ENCODE data around the gene PTTG1IP2. TPM values are rescaled to one million over a fixed set of nuclear protein-coding genes. Genes with fewer than 3 reads are reported as not detected.

PTTG1IP2 gene
- total RNA-seq, 1 donor from 2014 or later = not detected

DNA sequence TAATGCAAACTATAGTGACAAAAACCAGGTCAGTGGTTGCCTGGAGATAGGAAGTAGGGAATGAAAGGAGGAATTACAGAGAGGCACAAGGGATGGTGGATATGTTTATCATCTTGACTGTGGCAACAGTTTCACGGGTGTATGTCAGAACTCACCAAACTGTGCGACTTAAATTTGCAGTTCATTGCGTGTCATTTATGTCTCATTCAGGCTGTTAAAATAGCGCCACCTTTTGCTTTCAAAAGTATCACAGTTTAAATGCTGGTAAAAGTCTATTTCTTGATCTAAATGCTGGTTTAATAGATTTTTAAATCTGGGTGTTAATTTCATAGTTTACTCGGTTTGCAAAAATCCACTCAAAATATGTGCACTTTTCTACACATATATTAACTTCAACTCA, 51.0 kb downstream of the PTTG1IP2 start:
- Histone ChIP-seq H3K27me3 (ENCODE audit: insufficient read depth, low read length) (no peaks in the 10 kb centered on the region), H4K20me1 (ENCODE audit: insufficient read depth, low read length) (no peaks in the 10 kb centered on the region), H3K4me3 (ENCODE audit: insufficient read depth, low read depth, low read length) (no peak overlapping the region), H2AFZ (ENCODE audit: low read depth, low read length) (no peak overlapping the region), H3K27ac (ENCODE audit: low read depth, low read length) (no peak overlapping the region), H3K36me3 (ENCODE audit: insufficient read depth, low read length) (no peaks in the 10 kb centered on the region), H3K79me2 (ENCODE audit: insufficient read depth, low read length) (no peaks in the 10 kb centered on the region), H3K4me1 (ENCODE audit: insufficient read depth, low read length) (no peaks in the 10 kb centered on the region), H3K9me3 (ENCODE audit: insufficient read depth, low read depth, low read length) (no peaks in the 10 kb centered on the region), H3K4me2 (ENCODE audit: low read length) (no peak overlapping the region), H3K9ac (ENCODE audit: low read length) (no peak overlapping the region)
- peaks cover 1% of the 10 kb centered on the region for H3K9me3 Mint-ChIP-seq (ENCODE audit: unreplicated experiment)
- no peaks in the 10 kb centered on the region for H3K4me1 Mint-ChIP-seq (ENCODE audit: low read depth, unreplicated experiment)
- H3K27me3 Mint-ChIP-seq (ENCODE audit: low read depth, unreplicated experiment) = no peaks in the 10 kb centered on the region
- peak; percentile 47 for FAIRE-seq
- no peak overlapping the region for H3K4me3 Mint-ChIP-seq (ENCODE audit: unreplicated experiment)
- H3K27ac Mint-ChIP-seq (ENCODE audit: unreplicated experiment) = no peak overlapping the region
- no peak for TF ChIP-seq EZH2 (IDR thresholded peaks at IDR 0.05; ENCODE audit: insufficient read depth, low read length)
- TF ChIP-seq, protein P1, sequence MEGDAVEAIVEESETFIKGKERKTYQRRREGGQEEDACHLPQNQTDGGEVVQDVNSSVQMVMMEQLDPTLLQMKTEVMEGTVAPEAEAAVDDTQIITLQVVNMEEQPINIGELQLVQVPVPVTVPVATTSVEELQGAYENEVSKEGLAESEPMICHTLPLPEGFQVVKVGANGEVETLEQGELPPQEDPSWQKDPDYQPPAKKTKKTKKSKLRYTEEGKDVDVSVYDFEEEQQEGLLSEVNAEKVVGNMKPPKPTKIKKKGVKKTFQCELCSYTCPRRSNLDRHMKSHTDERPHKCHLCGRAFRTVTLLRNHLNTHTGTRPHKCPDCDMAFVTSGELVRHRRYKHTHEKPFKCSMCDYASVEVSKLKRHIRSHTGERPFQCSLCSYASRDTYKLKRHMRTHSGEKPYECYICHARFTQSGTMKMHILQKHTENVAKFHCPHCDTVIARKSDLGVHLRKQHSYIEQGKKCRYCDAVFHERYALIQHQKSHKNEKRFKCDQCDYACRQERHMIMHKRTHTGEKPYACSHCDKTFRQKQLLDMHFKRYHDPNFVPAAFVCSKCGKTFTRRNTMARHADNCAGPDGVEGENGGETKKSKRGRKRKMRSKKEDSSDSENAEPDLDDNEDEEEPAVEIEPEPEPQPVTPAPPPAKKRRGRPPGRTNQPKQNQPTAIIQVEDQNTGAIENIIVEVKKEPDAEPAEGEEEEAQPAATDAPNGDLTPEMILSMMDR (IDR thresholded peaks at IDR 0.05; ENCODE audit: insufficient read depth, low read depth, low read length) = peak; percentile 35
- H3K36me3 Mint-ChIP-seq (ENCODE audit: low read depth, unreplicated experiment) = no peaks in the 10 kb centered on the region
- DNase-seq (ENCODE audit: low read depth) = no peak

DNA sequence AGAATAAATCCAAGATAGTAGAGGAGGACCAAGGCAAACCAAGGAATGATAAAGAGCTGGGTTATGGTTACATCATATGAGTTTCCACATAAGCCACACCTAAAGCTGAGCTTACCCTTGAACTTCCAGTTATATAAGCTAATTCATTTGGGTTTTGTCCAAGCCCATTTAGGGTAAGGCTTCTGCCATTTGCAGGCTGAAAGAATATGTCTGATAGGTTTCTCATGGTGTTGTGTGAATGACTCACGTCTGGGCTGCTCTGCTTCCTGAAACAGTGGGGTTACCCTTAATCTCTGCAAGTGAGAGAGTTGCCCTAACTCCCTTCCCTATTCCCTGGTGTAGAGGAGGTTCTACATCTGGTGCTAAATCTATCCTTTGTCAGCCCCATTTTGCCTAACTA, 60.8 kb downstream of the PTTG1IP2 start:
- Mint-ChIP-seq H3K36me3 (ENCODE audit: low read depth, unreplicated experiment) (no peaks in the 10 kb centered on the region), H3K27ac (ENCODE audit: unreplicated experiment) (peak overlapping the region; percentile 47), H3K27me3 (ENCODE audit: low read depth, unreplicated experiment) (no peaks in the 10 kb centered on the region), H3K4me1 (ENCODE audit: low read depth, unreplicated experiment) (peaks cover 8% of the 10 kb centered on the region), H3K9me3 (ENCODE audit: unreplicated experiment) (peaks cover 4% of the 10 kb centered on the region), H3K4me3 (ENCODE audit: unreplicated experiment) (no peak overlapping the region)
- Histone ChIP-seq H3K27ac (ENCODE audit: low read depth, low read length) (no peak overlapping the region), H3K4me2 (ENCODE audit: low read length) (no peak overlapping the region), H3K4me3 (ENCODE audit: insufficient read depth, low read depth, low read length) (no peak overlapping the region), H2AFZ (ENCODE audit: low read depth, low read length) (no peak overlapping the region), H3K4me1 (ENCODE audit: insufficient read depth, low read length) (no peaks in the 10 kb centered on the region), H3K9ac (ENCODE audit: low read length) (no peak overlapping the region), H4K20me1 (ENCODE audit: insufficient read depth, low read length) (no peaks in the 10 kb centered on the region), H3K36me3 (ENCODE audit: insufficient read depth, low read length) (no peaks in the 10 kb centered on the region), H3K27me3 (ENCODE audit: insufficient read depth, low read length) (no peaks in the 10 kb centered on the region), H3K9me3 (ENCODE audit: insufficient read depth, low read depth, low read length) (no peaks in the 10 kb centered on the region), H3K79me2 (ENCODE audit: insufficient read depth, low read length) (no peaks in the 10 kb centered on the region)
- FAIRE-seq = no peak
- peak; percentile 56 for DNase-seq (ENCODE audit: low read depth)
- TF ChIP-seq, protein P1 (IDR thresholded peaks at IDR 0.05; ENCODE audit: insufficient read depth, low read depth, low read length) = no peak
- no peak for TF ChIP-seq EZH2 (IDR thresholded peaks at IDR 0.05; ENCODE audit: insufficient read depth, low read length)

DNA sequence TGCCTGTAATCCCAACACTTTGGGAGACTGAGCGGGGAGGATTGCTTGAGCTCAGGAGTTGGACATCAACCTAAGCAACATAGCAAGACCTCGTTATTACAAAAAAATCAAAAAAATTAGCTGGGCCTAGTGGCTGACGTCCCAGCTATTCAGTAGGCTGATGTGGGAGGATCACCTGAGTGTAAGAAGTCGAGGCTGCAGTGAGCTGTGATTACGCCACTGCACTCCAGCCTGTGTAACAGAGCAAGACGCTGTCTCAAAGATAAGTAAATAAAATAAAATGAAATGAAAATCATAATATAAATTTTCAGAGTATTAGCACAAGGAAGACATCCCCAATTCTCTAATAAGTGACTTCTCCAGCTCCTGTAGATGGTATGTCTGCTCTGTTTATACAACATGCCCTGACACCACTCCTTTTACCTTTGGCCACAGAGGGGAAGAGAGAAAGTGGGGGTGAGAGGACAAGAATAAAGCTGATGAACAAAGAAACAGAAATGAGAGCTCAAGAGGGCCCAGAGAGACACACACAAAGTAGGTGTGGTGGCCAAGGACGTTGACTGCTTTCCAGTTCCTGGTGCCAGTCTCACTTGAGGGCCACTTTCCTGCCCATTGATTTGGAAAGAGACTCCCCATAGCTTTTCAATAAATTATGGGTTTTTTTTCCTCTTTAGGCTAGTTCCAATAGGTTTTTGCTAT, 62.9 kb downstream of the PTTG1IP2 start:
- FAIRE-seq (no peak), DNase-seq (ENCODE audit: low read depth) (no peak)
- Histone ChIP-seq H3K4me2 (ENCODE audit: low read length) (no peak overlapping the region), H4K20me1 (ENCODE audit: insufficient read depth, low read length) (no peaks in the 10 kb centered on the region), H3K9ac (ENCODE audit: low read length) (no peak overlapping the region), H3K4me3 (ENCODE audit: insufficient read depth, low read depth, low read length) (no peak overlapping the region), H3K79me2 (ENCODE audit: insufficient read depth, low read length) (no peaks in the 10 kb centered on the region), H3K27me3 (ENCODE audit: insufficient read depth, low read length) (no peaks in the 10 kb centered on the region), H3K36me3 (ENCODE audit: insufficient read depth, low read length) (no peaks in the 10 kb centered on the region), H3K9me3 (ENCODE audit: insufficient read depth, low read depth, low read length) (peaks cover 3% of the 10 kb centered on the region), H3K27ac (ENCODE audit: low read depth, low read length) (no peak overlapping the region), H3K4me1 (ENCODE audit: insufficient read depth, low read length) (no peaks in the 10 kb centered on the region), H2AFZ (ENCODE audit: low read depth, low read length) (peak overlapping the region; percentile 5)
- peaks cover 8% of the 10 kb centered on the region for H3K4me1 Mint-ChIP-seq (ENCODE audit: low read depth, unreplicated experiment)
- peaks cover 2% of the 10 kb centered on the region for H3K9me3 Mint-ChIP-seq (ENCODE audit: unreplicated experiment)
- H3K36me3 Mint-ChIP-seq (ENCODE audit: low read depth, unreplicated experiment) = no peaks in the 10 kb centered on the region
- H3K27me3 Mint-ChIP-seq (ENCODE audit: low read depth, unreplicated experiment) = no peaks in the 10 kb centered on the region
- no peak overlapping the region for H3K4me3 Mint-ChIP-seq (ENCODE audit: unreplicated experiment)
- H3K27ac Mint-ChIP-seq (ENCODE audit: unreplicated experiment) = no peak overlapping the region
- no peak for TF ChIP-seq EZH2 (IDR thresholded peaks at IDR 0.05; ENCODE audit: insufficient read depth, low read length)
- TF ChIP-seq, protein P1 (IDR thresholded peaks at IDR 0.05; ENCODE audit: insufficient read depth, low read depth, low read length) = no peak

All from astrocyte (in vitro differentiated cells and primary cell).